H54 (cell line): ENCODE data around the gene GPN2.
"Not testable (repeated sequence)": the region's sequence is repeated elsewhere in the genome, so short reads cannot be mapped to it uniquely, and the experiment has no call there.

Source experiments
- DNase-seq: peaks from one replicate; pipeline ENCODE4 v3.0.0; 2011; ENCODE audit warnings: low spot score, mixed read lengths; ENCODE audit not compliant: insufficient read length
- FAIRE-seq: peaks from 3 replicates; lab custom pipeline; 2011; peaks lifted over from hg19 to GRCh38; lab: Jason Lieb, UNC
- POLR2A ChIP-seq: IDR thresholded peaks from 2 replicates; pipeline ENCODE4 v1.6.1; 2011; ENCODE audit warnings: low read depth, mild to moderate bottlenecking, low read length

Gene GPN2

GRCh38 chr1:26844424-26845196, 45.5 kb downstream of the GPN2 start:
- DNase-seq (no peak), FAIRE-seq (no peak)
- TF ChIP-seq POLR2A, result no peak

GRCh38 chr1:26839779-26840178, 50.3 kb downstream of the GPN2 start:
- DNase-seq (no peak), FAIRE-seq (no peak)
- no peak for TF ChIP-seq POLR2A

GRCh38 chr1:26839339-26839722, 50.8 kb downstream of the GPN2 start:
- no peak for TF ChIP-seq POLR2A
- no peak for DNase-seq
- FAIRE-seq, result no peak

- FAIRE-seq, result no peak
- DNase-seq, result no peak
- TF ChIP-seq POLR2A, result no peak
These were observed 51.4 kb downstream of the GPN2 start for GRCh38 chr1:26838474-26839338.

- not testable (repeated sequence) for DNase-seq, FAIRE-seq
These were observed 52.4 kb downstream of the GPN2 start for GRCh38 chr1:26837665-26838064.

- no peak for TF ChIP-seq POLR2A
- FAIRE-seq, result no peak
- DNase-seq, result no peak
These were observed 56.4 kb downstream of the GPN2 start for GRCh38 chr1:26833432-26834405.

GRCh38 chr1:26832249-26832960, 57.7 kb downstream of the GPN2 start:
- no peak for TF ChIP-seq POLR2A
- FAIRE-seq (no peak), DNase-seq (no peak)

GRCh38 chr1:26831546-26832248, 58.4 kb downstream of the GPN2 start:
- no peak for TF ChIP-seq POLR2A
- DNase-seq (no peak), FAIRE-seq (no peak)

GRCh38 chr1:26831059-26831458, 59.0 kb downstream of the GPN2 start:
- FAIRE-seq (no peak), DNase-seq (no peak)
- TF ChIP-seq POLR2A, result no peak

- no peak for FAIRE-seq
- no peak for TF ChIP-seq POLR2A
- DNase-seq, result no peak
These were observed 60.7 kb downstream of the GPN2 start for GRCh38 chr1:26829184-26829911.

- FAIRE-seq, result no peak
- no peak for TF ChIP-seq POLR2A
- no peak for DNase-seq
These were observed 61.6 kb downstream of the GPN2 start for GRCh38 chr1:26828411-26828991.
